RWPE2 (cell line): Measurements from ENCODE around the gene PGBD4.
"Not testable (repeated sequence)": the region's sequence is repeated elsewhere in the genome, so short reads cannot be mapped to it uniquely, and the experiment has no call there.

Source experiments
- ATAC-seq: fragments of 200-7000 bp; cut with Tn5 transposase; 3 replicates; pipeline ENCODE4 v1.9.1; 2021; ENCODE audit warnings: low read depth
- DNase-seq: peaks from one replicate; pipeline ENCODE4 v3.0.0-alpha.2; 2020; ENCODE audit warnings: low spot score
- H3K27ac ChIP-seq: fragments of 450-650 bp; 2 replicates; pipeline ENCODE4 v1.5.1; 2017; ENCODE audit warnings: mild to moderate bottlenecking; ENCODE audit not compliant: poor library complexity, severe bottlenecking
- H3K27me3 ChIP-seq: fragments of 250-450 bp; sonication (Bioruptor Pico); 2 replicates; pipeline ENCODE4 v1.5.1; 2021; ENCODE audit warnings: mild to moderate bottlenecking, moderate library complexity; ENCODE audit not compliant: insufficient read depth, poor library complexity, severe bottlenecking
- H3K36me3 ChIP-seq: fragments of 250-450 bp; sonication (Bioruptor Pico); 2 replicates; pipeline ENCODE4 v1.5.1; 2020; ENCODE audit warnings: low read depth, mild to moderate bottlenecking, moderate library complexity
- H3K4me1 ChIP-seq: fragments of 250-450 bp; sonication (Bioruptor Pico); 2 replicates; pipeline ENCODE4 v1.5.1; 2021; ENCODE audit warnings: mild to moderate bottlenecking, moderate library complexity; ENCODE audit not compliant: insufficient read depth, poor library complexity, severe bottlenecking
- H3K4me3 ChIP-seq: fragments of 250-450 bp; sonication (Bioruptor Pico); 2 replicates; pipeline ENCODE4 v1.5.1; 2021; ENCODE audit warnings: mild to moderate bottlenecking, moderate library complexity; ENCODE audit not compliant: severe bottlenecking
- H3K9me3 ChIP-seq: fragments of 250-450 bp; sonication (Bioruptor Pico); 2 replicates; pipeline ENCODE4 v1.5.1; 2021; ENCODE audit warnings: mild to moderate bottlenecking, moderate library complexity; ENCODE audit not compliant: severe bottlenecking
- TF ChIP-seq, protein P1 (sequence below): fragments of 450-650 bp; IDR thresholded peaks from one replicate; pipeline ENCODE4 v1.5.1; 2017; ENCODE audit warnings: mild to moderate bottlenecking, moderate library complexity; ENCODE audit not compliant: poor library complexity, severe bottlenecking

PGBD4 gene

GRCh38 chr15:34116620-34117019 lies 14.7 kb downstream of the PGBD4 start:
- no peaks in the 10 kb centered on the region for H3K4me1 ChIP-seq
- no peaks in the 10 kb centered on the region for H3K27me3 ChIP-seq
- ATAC-seq (no peak), DNase-seq (no peak)
- H3K27ac ChIP-seq = no peak overlapping the region
- H3K4me3 ChIP-seq = no peak overlapping the region
- H3K9me3 ChIP-seq = no peaks in the 10 kb centered on the region
- H3K36me3 ChIP-seq = no peaks in the 10 kb centered on the region
- TF ChIP-seq, protein P1, sequence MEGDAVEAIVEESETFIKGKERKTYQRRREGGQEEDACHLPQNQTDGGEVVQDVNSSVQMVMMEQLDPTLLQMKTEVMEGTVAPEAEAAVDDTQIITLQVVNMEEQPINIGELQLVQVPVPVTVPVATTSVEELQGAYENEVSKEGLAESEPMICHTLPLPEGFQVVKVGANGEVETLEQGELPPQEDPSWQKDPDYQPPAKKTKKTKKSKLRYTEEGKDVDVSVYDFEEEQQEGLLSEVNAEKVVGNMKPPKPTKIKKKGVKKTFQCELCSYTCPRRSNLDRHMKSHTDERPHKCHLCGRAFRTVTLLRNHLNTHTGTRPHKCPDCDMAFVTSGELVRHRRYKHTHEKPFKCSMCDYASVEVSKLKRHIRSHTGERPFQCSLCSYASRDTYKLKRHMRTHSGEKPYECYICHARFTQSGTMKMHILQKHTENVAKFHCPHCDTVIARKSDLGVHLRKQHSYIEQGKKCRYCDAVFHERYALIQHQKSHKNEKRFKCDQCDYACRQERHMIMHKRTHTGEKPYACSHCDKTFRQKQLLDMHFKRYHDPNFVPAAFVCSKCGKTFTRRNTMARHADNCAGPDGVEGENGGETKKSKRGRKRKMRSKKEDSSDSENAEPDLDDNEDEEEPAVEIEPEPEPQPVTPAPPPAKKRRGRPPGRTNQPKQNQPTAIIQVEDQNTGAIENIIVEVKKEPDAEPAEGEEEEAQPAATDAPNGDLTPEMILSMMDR = no peak

DNA sequence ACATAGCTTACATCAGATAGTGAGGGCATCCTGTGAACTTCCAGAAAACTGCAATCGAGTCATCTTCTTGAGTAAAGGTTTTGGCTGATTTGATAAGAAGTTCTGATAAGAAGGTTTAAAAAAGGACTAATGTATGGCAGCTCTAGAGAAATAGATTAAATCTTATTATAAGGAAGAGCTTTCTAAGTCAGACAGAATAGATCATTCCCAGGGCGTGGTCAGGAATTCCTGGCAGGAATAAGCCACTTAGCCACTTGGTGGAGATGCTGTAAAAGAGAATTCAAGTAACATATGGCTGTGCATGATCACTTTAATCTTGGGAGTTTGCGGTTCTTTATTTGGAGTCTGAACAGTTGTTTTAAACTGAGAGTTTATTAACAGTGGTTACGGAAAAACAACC lies 17.4 kb downstream of the PGBD4 start:
- H3K36me3 ChIP-seq = no peaks in the 10 kb centered on the region
- no peak overlapping the region for H3K27ac ChIP-seq
- no peak overlapping the region for H3K4me3 ChIP-seq
- DNase-seq (no peak), ATAC-seq (peak; percentile 59)
- TF ChIP-seq, protein P1 = peak; percentile 66
- no peaks in the 10 kb centered on the region for H3K27me3 ChIP-seq
- H3K4me1 ChIP-seq = peaks cover 9% of the 10 kb centered on the region
- H3K9me3 ChIP-seq = no peaks in the 10 kb centered on the region

DNA sequence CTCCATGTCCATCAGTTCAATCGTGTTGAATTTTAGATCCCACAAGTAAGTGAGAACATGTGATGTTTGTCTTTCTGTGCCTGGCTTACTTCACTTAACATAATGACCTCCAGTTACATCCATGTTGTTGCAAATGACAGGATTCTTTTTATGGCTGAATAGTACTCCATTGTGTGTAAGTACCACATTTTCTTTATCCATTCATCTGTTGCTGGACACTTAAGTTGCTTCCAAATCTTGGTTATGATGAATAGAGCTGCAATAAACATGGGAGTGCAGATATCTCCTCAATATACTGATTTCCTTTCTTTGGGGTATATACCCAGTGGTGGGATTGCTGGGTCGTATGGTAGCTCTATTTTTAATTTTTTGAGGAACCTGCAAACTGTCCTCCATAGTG lies 18.5 kb downstream of the PGBD4 start:
- not testable (repeated sequence) for ATAC-seq, DNase-seq

DNA sequence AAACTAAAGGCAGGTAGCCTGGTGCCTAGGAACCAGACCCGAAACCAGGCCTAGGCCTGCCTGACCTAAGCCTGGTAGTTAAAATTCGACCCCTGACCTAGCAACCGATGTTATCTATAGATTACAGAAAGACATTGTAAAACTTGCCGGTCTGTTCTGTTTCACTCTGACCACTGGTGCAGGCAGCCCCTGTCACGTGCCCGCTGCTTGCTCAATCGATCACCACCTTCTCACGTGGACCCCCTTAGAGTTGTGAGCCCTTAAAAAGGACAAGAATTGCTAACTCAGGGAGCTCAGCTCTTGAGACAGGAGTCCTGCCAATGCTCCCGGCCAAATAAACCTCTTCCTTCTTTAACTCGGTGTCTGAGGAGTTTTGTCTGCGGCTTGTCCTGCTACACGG lies 19.9 kb downstream of the PGBD4 start:
- peak overlapping the region; percentile 45 for H3K27ac ChIP-seq
- H3K27me3 ChIP-seq, DNase-seq, ATAC-seq, H3K4me1 ChIP-seq, H3K4me3 ChIP-seq, H3K36me3 ChIP-seq, H3K9me3 ChIP-seq: not testable (repeated sequence)

More for the DNA sequence above, 18.5 kb downstream of the PGBD4 start:
- not testable (repeated sequence) for H3K27me3 ChIP-seq, H3K9me3 ChIP-seq, H3K4me1 ChIP-seq, H3K4me3 ChIP-seq, H3K27ac ChIP-seq, H3K36me3 ChIP-seq

- DNase-seq = no peak
- peak; percentile 88 for ATAC-seq
Measured at GRCh38 chr15:34122771-34123183, 20.9 kb downstream of the PGBD4 start.

GRCh38 chr15:34124651-34125050 lies 22.8 kb downstream of the PGBD4 start:
- TF ChIP-seq, protein P1 = no peak
- no peak for ATAC-seq
- no peak for DNase-seq
- H3K4me1 ChIP-seq = peaks cover 9% of the 10 kb centered on the region
- no peaks in the 10 kb centered on the region for H3K36me3 ChIP-seq
- no peaks in the 10 kb centered on the region for H3K27me3 ChIP-seq
- H3K27ac ChIP-seq = no peak overlapping the region
- no peak overlapping the region for H3K4me3 ChIP-seq
- H3K9me3 ChIP-seq = no peaks in the 10 kb centered on the region

More at GRCh38 chr15:34122771-34123183, 20.9 kb downstream of the PGBD4 start:
- H3K9me3 ChIP-seq = no peaks in the 10 kb centered on the region
- H3K4me3 ChIP-seq = no peak overlapping the region
- TF ChIP-seq, protein P1 = no peak
- H3K27me3 ChIP-seq = no peaks in the 10 kb centered on the region
- H3K27ac ChIP-seq = peak overlapping the region; percentile 45
- H3K4me1 ChIP-seq = peaks cover 9% of the 10 kb centered on the region
- H3K36me3 ChIP-seq = no peaks in the 10 kb centered on the region
